ENCODE measurements around the gene IL24. TPM values are rescaled to one million over a fixed set of nuclear protein-coding genes. Genes with fewer than 3 reads are reported as not detected.

IL24 gene
- polyA plus RNA-seq, 1 of the 3 experiments (the other 2 are of a cell fraction): 0.03 TPM

GRCh38 chr1:206847946-206848345 lies 49.3 kb upstream of the IL24 start:
- ChIA-PET CTCF (interaction anchor here (1.0 to 1.7 kb wide), 3 partner anchors 9 to 65 kb away, joined by 4 to 5 read pairs (median 5); no protein-coding TSS in a partner anchor), POLR2A (no interaction called here)
- H3K36me3 ChIP-seq (replicated peaks in 1 of 2; ENCODE audit: control insufficient read depth in 1 of 2, insufficient read depth in 2 of 2, low read length in 1 of 2): peaks cover 0 to 3% of the 10 kb centered on the region in 2 experiments
- peaks cover 8% of the 10 kb centered on the region; the same call in 1 of the 2 replicates for H3K9me3 ChIP-seq
- no peaks in the 10 kb centered on the region for H3F3A ChIP-seq (replicated peaks; ENCODE audit: insufficient read depth)
- no peak overlapping the region for H3K4me3 ChIP-seq (ENCODE audit: low read depth in 2 of 2, low read length in 1 of 2)
- H3K9ac ChIP-seq: no peak overlapping the region
- no peaks in the 10 kb centered on the region for H3K27me3 ChIP-seq (ENCODE audit: insufficient read depth)
- 43% methylated on average over 1 of the region's 1 CpG for WGBS (ENCODE audit: low lambda C conversion rate)
- no peak overlapping the region for H3K4me2 ChIP-seq
- no peak for DNase-seq
- no peaks in the 10 kb centered on the region for H3K9me2 ChIP-seq
- H3K79me2 ChIP-seq (ENCODE audit: insufficient read depth): no peaks in the 10 kb centered on the region
- H4K20me1 ChIP-seq (ENCODE audit: insufficient read depth): no peaks in the 10 kb centered on the region
- H3K27ac ChIP-seq (ENCODE audit: low read depth in 2 of 2, low read length in 1 of 2): no peak overlapping the region
- H2AFZ ChIP-seq (ENCODE audit: low read depth): no peak overlapping the region
- H3K4me1 ChIP-seq (ENCODE audit: control insufficient read depth in 1 of 2, insufficient read depth in 2 of 2, low read depth in 1 of 2, low read length in 1 of 2): no peaks in the 10 kb centered on the region
- TF ChIP-seq YY1 (IDR thresholded peaks at IDR 0.05; ENCODE audit: low read depth): no peak
- TF ChIP-seq FOXM1 (IDR thresholded peaks at IDR 0.05; ENCODE audit: low read depth): no peak
- no peak for TF ChIP-seq RAD21 (IDR thresholded peaks at IDR 0.05; ENCODE audit: low read length)
- TF ChIP-seq RXRA (IDR thresholded peaks at IDR 0.05; ENCODE audit: borderline replicate concordance, low read depth): no peak
- TF ChIP-seq SMC3 (IDR thresholded peaks at IDR 0.05; ENCODE audit: low read depth, low read length): no peak
- no peak for TF ChIP-seq USF2 (IDR thresholded peaks at IDR 0.05; ENCODE audit: borderline replicate concordance, low read depth, low read length)
- TF ChIP-seq ELF1 (IDR thresholded peaks at IDR 0.05): no peak
- TF ChIP-seq GABPA (IDR thresholded peaks at IDR 0.05; ENCODE audit: low read depth): no peak
- TF ChIP-seq POLR2AphosphoS5 (IDR thresholded peaks at IDR 0.05; ENCODE audit: low read depth, low read length): no peak
- TF ChIP-seq FOXJ3 (CRISPR knock-in tag; IDR thresholded peaks at IDR 0.05): no peak
- no peak for TF ChIP-seq TEAD4 (IDR thresholded peaks at IDR 0.05; ENCODE audit: borderline replicate concordance, insufficient read depth)
- no peak for TF ChIP-seq EP300 (IDR thresholded peaks at IDR 0.05; ENCODE audit: borderline replicate concordance in 1 of 2, low read depth in 1 of 2, low read length in 1 of 2)
- TF ChIP-seq RFX5 (IDR thresholded peaks at IDR 0.05; ENCODE audit: low read length): no peak
- no peak for TF ChIP-seq TCF12 (IDR thresholded peaks at IDR 0.05)
- TF ChIP-seq PBX3 (IDR thresholded peaks at IDR 0.05): no peak
- TF ChIP-seq FOSL2 (IDR thresholded peaks at IDR 0.05; ENCODE audit: borderline replicate concordance, low read depth): no peak
- TF ChIP-seq MEF2A (IDR thresholded peaks at IDR 0.05; ENCODE audit: borderline replicate concordance, low read depth): no peak
- TF ChIP-seq TAF1 (IDR thresholded peaks at IDR 0.05; ENCODE audit: borderline replicate concordance, low read depth, low read length): no peak

- Histone ChIP-seq H3K9ac (no peak overlapping the region), H3K4me1 (ENCODE audit: control insufficient read depth in 1 of 2, insufficient read depth in 2 of 2, low read depth in 1 of 2, low read length in 1 of 2) (no peaks in the 10 kb centered on the region), H3K4me2 (no peak overlapping the region), H2AFZ (ENCODE audit: low read depth) (no peak overlapping the region), H3K4me3 (ENCODE audit: low read depth in 2 of 2, low read length in 1 of 2) (no peak overlapping the region), H3F3A (replicated peaks; ENCODE audit: insufficient read depth) (no peaks in the 10 kb centered on the region), H3K9me3 (peaks cover 9% of the 10 kb centered on the region; the same call in 1 of the 2 replicates), H3K27me3 (ENCODE audit: insufficient read depth) (no peaks in the 10 kb centered on the region), H3K9me2 (no peaks in the 10 kb centered on the region), H3K27ac (ENCODE audit: low read depth in 2 of 2, low read length in 1 of 2) (no peak overlapping the region), H3K36me3 (replicated peaks in 1 of 2; ENCODE audit: control insufficient read depth in 1 of 2, insufficient read depth in 2 of 2, low read length in 1 of 2) (peaks cover 0 to 3% of the 10 kb centered on the region in 2 experiments), H3K79me2 (ENCODE audit: insufficient read depth) (no peaks in the 10 kb centered on the region), H4K20me1 (ENCODE audit: insufficient read depth) (no peaks in the 10 kb centered on the region)
- CTCF ChIA-PET: no interaction called here
- POLR2A ChIA-PET: no interaction called here
- 24% methylated on average over 2 of the region's 2 CpGs for WGBS (ENCODE audit: low lambda C conversion rate)
- TF ChIP-seq JUND (IDR thresholded peaks at IDR 0.05): no peak
- no peak for TF ChIP-seq GABPA (IDR thresholded peaks at IDR 0.05; ENCODE audit: low read depth)
- no peak for TF ChIP-seq ZBTB33 (IDR thresholded peaks at IDR 0.05; ENCODE audit: borderline replicate concordance, low read depth)
- no peak for TF ChIP-seq SMC3 (IDR thresholded peaks at IDR 0.05; ENCODE audit: low read depth, low read length)
- no peak for TF ChIP-seq NFIC (IDR thresholded peaks at IDR 0.05; ENCODE audit: borderline replicate concordance)
- TF ChIP-seq EP300 (IDR thresholded peaks at IDR 0.05; ENCODE audit: borderline replicate concordance in 1 of 2, low read depth in 1 of 2, low read length in 1 of 2): no peak
- no peak for TF ChIP-seq FOXM1 (IDR thresholded peaks at IDR 0.05; ENCODE audit: low read depth)
- no peak for TF ChIP-seq FOXJ3 (CRISPR knock-in tag; IDR thresholded peaks at IDR 0.05)
- TF ChIP-seq SIN3A (IDR thresholded peaks at IDR 0.05; ENCODE audit: borderline replicate concordance, low read depth, low read length): no peak
- TF ChIP-seq MAX (IDR thresholded peaks at IDR 0.05; ENCODE audit: low read depth): no peak
- no peak for TF ChIP-seq POLR2AphosphoS5 (IDR thresholded peaks at IDR 0.05; ENCODE audit: low read depth, low read length)
- TF ChIP-seq CHD2 (IDR thresholded peaks at IDR 0.05; ENCODE audit: low read length, partially characterized antibody): no peak
- TF ChIP-seq YY1 (IDR thresholded peaks at IDR 0.05; ENCODE audit: low read depth): no peak
- DNase-seq: no peak
Observed at GRCh38 chr1:206850401-206850800, 46.8 kb upstream of the IL24 start.

Data from SK-N-SH (cell line).